GM12878 (cell line): ENCODE results near the gene H2BK1.

Experiments
- CEBPB ChIP-seq, 2 experiments: fragments of 150-350 bp in 1 of 2; IDR thresholded peaks; 2 replicates each; pipeline ENCODE4 v1.6.1; 2012 to 2014; ENCODE audit warnings: low read depth in 2 of 2, low read length in 2 of 2, borderline replicate concordance in 1 of 2, inconsistent platforms in 1 of 2
- DPF2 ChIP-seq: fragments of 450-650 bp; IDR thresholded peaks from 2 replicates; pipeline ENCODE4 v1.6.1; 2017; ENCODE audit warnings: mild to moderate bottlenecking
- ELK1 ChIP-seq: IDR thresholded peaks from 2 replicates; pipeline ENCODE4 v1.6.1; 2012; ENCODE audit warnings: low read depth, low read length, improper control_type of control experiment
- POLR2A ChIP-seq: IDR thresholded peaks from 2 replicates; pipeline ENCODE4 v1.6.1; 2011; ENCODE audit warnings: low read depth, mild to moderate bottlenecking, low read length
- REST ChIP-seq: IDR thresholded peaks from 2 replicates; pipeline ENCODE4 v1.6.1; 2012; ENCODE audit warnings: mild to moderate bottlenecking, low read depth, low read length
- RFX5 ChIP-seq: IDR thresholded peaks from 2 replicates; pipeline ENCODE4 v1.6.1; 2011; ENCODE audit warnings: low read depth, low read length, improper control_type of control experiment

- TF ChIP-seq CEBPB (IDR thresholded peaks at IDR 0.05; ENCODE audit: borderline replicate concordance in 1 of 2, low read depth in 2 of 2, low read length in 2 of 2), result no peak
- no peak for TF ChIP-seq RFX5
- TF ChIP-seq DPF2, result no peak
- TF ChIP-seq ELK1, result no peak
- TF ChIP-seq REST, result no peak
- no peak for TF ChIP-seq POLR2A
Observed at GRCh38 chr7:151254851-151255250, 44.6 kb upstream of the H2BK1 start.
